Activated naive CD8-positive, alpha-beta T cell (primary cell): Measurements from ENCODE around the gene BTNL3.
"Not testable (repeated sequence)": the region's sequence is repeated elsewhere in the genome, so short reads cannot be mapped to it uniquely, and the experiment has no call there.

Experiments used
- H3K27ac Mint-ChIP-seq: one replicate; pipeline ENCODE4 v1.8.0; 2021; ENCODE audit warnings: mixed read lengths
- H3K27me3 Mint-ChIP-seq: one replicate; pipeline ENCODE4 v1.8.0; 2021; ENCODE audit warnings: mixed read lengths
- H3K36me3 Mint-ChIP-seq: one replicate; pipeline ENCODE4 v1.8.0; 2021; ENCODE audit warnings: mixed read lengths
- H3K4me1 Mint-ChIP-seq: one replicate; pipeline ENCODE4 v1.8.0; 2021; ENCODE audit warnings: low read depth, mixed read lengths
- H3K4me3 Mint-ChIP-seq: one replicate; pipeline ENCODE4 v1.8.0; 2021; ENCODE audit warnings: mild to moderate bottlenecking, mixed read lengths
- H3K9me3 Mint-ChIP-seq: one replicate; pipeline ENCODE4 v1.8.0; 2021; ENCODE audit warnings: low read depth, mixed read lengths

BTNL3 gene

GRCh38 chr5:181039471-181039870 lies 50.8 kb downstream of the BTNL3 start:
- no peaks in the 10 kb centered on the region for H3K36me3 Mint-ChIP-seq
- no peak overlapping the region for H3K4me3 Mint-ChIP-seq
- no peaks in the 10 kb centered on the region for H3K9me3 Mint-ChIP-seq
- no peak overlapping the region for H3K27ac Mint-ChIP-seq
- H3K27me3 Mint-ChIP-seq, result peaks cover 19% of the 10 kb centered on the region
- no peaks in the 10 kb centered on the region for H3K4me1 Mint-ChIP-seq

GRCh38 chr5:181039931-181040630 lies 51.4 kb downstream of the BTNL3 start, which contains the start of gene BTNL9:
Gene BTNL9, plus strand, starts transcription at chr5:181040266. Its CDS starts 5,224 bp downstream, at chr5:181045490.
- Mint-ChIP-seq H3K27ac (no peak within 1 kb of the TSS), H3K4me1 (no peaks in the 10 kb centered on the region), H3K27me3 (peaks cover 19% of the 10 kb centered on the region), H3K4me3 (no peak within 1 kb of the TSS), H3K36me3 (no peaks in the 10 kb centered on the region), H3K9me3 (no peaks in the 10 kb centered on the region)

DNA sequence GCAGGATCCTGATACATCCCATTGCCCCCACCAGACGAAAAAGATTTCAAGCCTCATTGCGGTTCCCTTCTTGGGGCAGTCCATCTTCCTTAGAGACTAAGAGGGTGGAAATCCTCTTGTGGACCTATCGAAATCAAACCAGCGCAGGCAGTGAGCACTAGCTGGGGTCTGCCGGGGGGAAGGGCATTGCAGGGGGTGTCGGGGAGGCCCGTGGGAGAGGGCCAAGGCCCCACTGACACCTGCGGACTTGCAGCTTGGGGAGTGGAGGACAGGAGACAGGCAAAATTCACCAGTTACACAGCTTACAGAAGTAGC lies 51.9 kb downstream of the BTNL3 start:
- H3K4me1 Mint-ChIP-seq, result no peaks in the 10 kb centered on the region
- no peaks in the 10 kb centered on the region for H3K36me3 Mint-ChIP-seq
- H3K4me3 Mint-ChIP-seq, result no peak overlapping the region

DNA sequence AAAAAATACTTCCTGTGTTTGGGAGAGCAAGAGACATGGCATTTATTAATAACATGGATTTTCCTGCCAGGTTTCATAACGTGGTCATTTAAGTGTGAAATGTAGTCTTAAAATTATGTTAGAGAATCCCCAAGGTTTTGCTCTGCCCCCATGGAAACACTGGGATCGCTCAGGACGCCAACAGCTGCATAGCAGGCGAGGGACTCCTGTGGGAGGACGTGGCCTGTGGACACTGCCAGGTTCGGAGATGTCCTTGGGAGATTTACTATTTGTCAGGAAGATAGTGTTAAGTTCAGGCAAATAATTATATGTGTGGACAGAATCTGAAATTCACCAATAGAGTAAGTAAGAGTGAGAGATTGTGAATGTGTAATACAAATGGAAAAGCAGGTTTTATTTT lies 52.4 kb downstream of the BTNL3 start:
- H3K27ac Mint-ChIP-seq, result no peak overlapping the region
- H3K9me3 Mint-ChIP-seq, result no peaks in the 10 kb centered on the region
- H3K4me3 Mint-ChIP-seq, result no peak overlapping the region
- H3K36me3 Mint-ChIP-seq, result no peaks in the 10 kb centered on the region
- no peaks in the 10 kb centered on the region for H3K4me1 Mint-ChIP-seq
- H3K27me3 Mint-ChIP-seq, result peaks cover 19% of the 10 kb centered on the region

More for the DNA sequence above, 51.9 kb downstream of the BTNL3 start:
- H3K27me3 Mint-ChIP-seq, result peaks cover 19% of the 10 kb centered on the region
- H3K9me3 Mint-ChIP-seq, result no peaks in the 10 kb centered on the region
- H3K27ac Mint-ChIP-seq, result no peak overlapping the region

GRCh38 chr5:181042036-181042713 lies 53.5 kb downstream of the BTNL3 start:
- H3K27me3 Mint-ChIP-seq, result peaks cover 19% of the 10 kb centered on the region
- no peak overlapping the region for H3K27ac Mint-ChIP-seq
- no peaks in the 10 kb centered on the region for H3K9me3 Mint-ChIP-seq

GRCh38 chr5:181042722-181043121 lies 54.1 kb downstream of the BTNL3 start:
- no peaks in the 10 kb centered on the region for H3K36me3 Mint-ChIP-seq
- H3K4me3 Mint-ChIP-seq, result no peak overlapping the region
- no peaks in the 10 kb centered on the region for H3K4me1 Mint-ChIP-seq
- peaks cover 23% of the 10 kb centered on the region for H3K27me3 Mint-ChIP-seq
- no peak overlapping the region for H3K27ac Mint-ChIP-seq
- no peaks in the 10 kb centered on the region for H3K9me3 Mint-ChIP-seq

More at GRCh38 chr5:181042036-181042713, 53.5 kb downstream of the BTNL3 start:
- Mint-ChIP-seq H3K4me1 (no peaks in the 10 kb centered on the region), H3K36me3 (no peaks in the 10 kb centered on the region), H3K4me3 (no peak overlapping the region)

DNA sequence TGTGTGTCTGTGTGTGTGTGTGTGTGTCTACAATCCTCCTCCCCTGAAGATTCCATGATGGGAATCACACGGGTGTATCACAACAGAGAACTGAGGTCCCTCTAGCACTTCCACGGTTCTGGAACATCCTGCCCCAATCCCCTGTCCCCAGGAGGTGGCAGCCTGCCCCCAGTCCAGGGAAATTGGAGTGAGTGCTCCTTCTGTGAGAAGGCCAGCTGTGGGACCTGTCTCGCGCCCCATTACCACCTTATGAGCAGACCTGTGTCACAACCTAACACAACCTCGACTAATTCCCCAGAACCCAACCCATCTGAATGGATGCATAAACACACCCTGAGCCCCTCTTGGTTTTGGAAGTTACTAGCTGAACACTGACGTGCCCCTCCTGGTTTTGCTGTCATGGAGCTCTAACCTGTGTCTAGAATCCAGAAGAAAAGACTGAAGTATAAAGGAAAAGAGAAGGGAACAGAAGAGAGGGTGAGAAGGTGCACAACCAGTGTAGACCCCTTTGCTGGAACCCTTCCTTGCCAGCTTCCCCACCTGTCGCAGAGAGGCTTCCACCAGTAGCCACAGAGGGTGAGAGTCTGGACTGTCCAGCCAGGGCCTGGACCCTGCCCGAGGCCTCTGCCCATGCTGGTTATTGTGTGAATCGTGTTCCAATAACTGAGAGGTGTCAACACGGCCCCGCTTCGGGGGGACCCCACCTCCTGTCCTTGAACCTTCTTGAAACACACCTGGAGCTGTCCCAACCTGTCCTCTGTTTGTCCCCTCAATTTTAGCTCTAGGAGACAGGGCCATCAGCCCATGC lies 54.8 kb downstream of the BTNL3 start:
- H3K27ac Mint-ChIP-seq, result no peak overlapping the region
- no peak overlapping the region for H3K4me3 Mint-ChIP-seq
- peaks cover 23% of the 10 kb centered on the region for H3K27me3 Mint-ChIP-seq
- H3K4me1 Mint-ChIP-seq, result no peaks in the 10 kb centered on the region
- H3K36me3 Mint-ChIP-seq, result no peaks in the 10 kb centered on the region
- no peaks in the 10 kb centered on the region for H3K9me3 Mint-ChIP-seq

GRCh38 chr5:181044093-181044599 lies 55.5 kb downstream of the BTNL3 start:
- Mint-ChIP-seq H3K9me3 (no peaks in the 10 kb centered on the region), H3K4me3 (no peak overlapping the region), H3K4me1 (no peaks in the 10 kb centered on the region), H3K36me3 (no peaks in the 10 kb centered on the region), H3K27ac (no peak overlapping the region), H3K27me3 (peaks cover 23% of the 10 kb centered on the region)

DNA sequence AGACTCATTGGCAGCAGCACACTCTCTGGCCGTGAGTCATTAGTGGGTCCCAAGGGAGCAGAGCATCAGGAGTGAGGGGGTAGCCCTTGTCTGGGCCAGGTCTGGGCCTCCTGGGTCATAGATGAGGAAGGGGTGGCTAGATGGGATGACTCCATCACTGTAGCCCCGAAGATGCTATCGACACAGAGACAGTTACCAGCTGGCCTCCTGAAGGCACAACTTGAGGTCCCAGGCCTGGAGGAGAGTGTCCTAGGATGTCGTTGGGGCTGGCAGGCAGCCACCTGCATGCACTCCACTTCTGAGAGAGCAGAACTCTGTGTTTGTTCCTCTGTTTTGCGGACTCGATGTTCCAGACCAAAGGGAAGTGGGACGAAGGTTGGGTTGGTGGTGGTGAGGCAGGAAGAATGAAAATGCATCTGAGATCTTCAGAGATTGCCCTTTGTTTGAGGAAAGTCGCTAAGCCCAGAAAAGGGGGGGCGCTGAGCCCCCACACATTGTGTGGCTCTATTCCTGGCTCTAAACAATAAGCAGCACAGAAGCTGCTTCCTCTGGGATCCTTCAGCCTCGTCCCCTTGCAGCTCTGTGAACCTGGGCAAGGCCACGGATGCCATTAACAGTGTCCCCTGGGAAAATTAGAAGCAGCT lies 56.1 kb downstream of the BTNL3 start:
- no peak overlapping the region for H3K4me3 Mint-ChIP-seq
- peaks cover 29% of the 10 kb centered on the region for H3K27me3 Mint-ChIP-seq
- H3K27ac Mint-ChIP-seq, result no peak overlapping the region

GRCh38 chr5:181045316-181045715 lies 56.7 kb downstream of the BTNL3 start:
- Mint-ChIP-seq H3K4me1 (no peaks in the 10 kb centered on the region), H3K4me3 (no peak overlapping the region), H3K27me3 (peaks cover 30% of the 10 kb centered on the region), H3K9me3 (no peaks in the 10 kb centered on the region), H3K36me3 (no peaks in the 10 kb centered on the region), H3K27ac (no peak overlapping the region)

More for the DNA sequence above, 56.1 kb downstream of the BTNL3 start:
- no peaks in the 10 kb centered on the region for H3K36me3 Mint-ChIP-seq
- H3K4me1 Mint-ChIP-seq, result no peaks in the 10 kb centered on the region
- H3K9me3 Mint-ChIP-seq, result no peaks in the 10 kb centered on the region

GRCh38 chr5:181045857-181046256 lies 57.2 kb downstream of the BTNL3 start:
- not testable (repeated sequence) for H3K27ac Mint-ChIP-seq, H3K4me3 Mint-ChIP-seq, H3K4me1 Mint-ChIP-seq, H3K9me3 Mint-ChIP-seq, H3K36me3 Mint-ChIP-seq
- peaks cover 32% of the 10 kb centered on the region for H3K27me3 Mint-ChIP-seq

DNA sequence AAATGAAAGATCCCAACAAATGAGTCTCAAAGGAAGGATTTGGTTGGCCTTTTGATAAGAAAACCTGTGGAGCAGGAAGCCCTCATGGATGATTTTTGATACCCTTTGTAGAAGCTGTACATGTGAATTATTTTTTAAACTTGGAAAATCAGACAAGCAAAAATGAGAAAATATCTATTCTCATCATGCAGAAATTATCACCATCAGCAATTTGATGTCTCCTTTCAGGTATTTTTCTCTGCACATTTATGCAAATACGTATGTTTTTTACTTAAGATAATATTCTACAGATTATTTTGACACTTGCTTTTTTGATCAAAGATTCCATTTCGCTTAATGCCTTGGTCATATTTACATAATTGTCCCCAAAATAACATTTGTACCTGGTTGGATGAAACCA lies 58.6 kb downstream of the BTNL3 start:
- no peaks in the 10 kb centered on the region for H3K36me3 Mint-ChIP-seq
- H3K4me3 Mint-ChIP-seq, result no peak overlapping the region
- no peaks in the 10 kb centered on the region for H3K9me3 Mint-ChIP-seq
- peaks cover 40% of the 10 kb centered on the region for H3K27me3 Mint-ChIP-seq
- H3K4me1 Mint-ChIP-seq, result peaks cover 3% of the 10 kb centered on the region
- H3K27ac Mint-ChIP-seq, result no peak overlapping the region

DNA sequence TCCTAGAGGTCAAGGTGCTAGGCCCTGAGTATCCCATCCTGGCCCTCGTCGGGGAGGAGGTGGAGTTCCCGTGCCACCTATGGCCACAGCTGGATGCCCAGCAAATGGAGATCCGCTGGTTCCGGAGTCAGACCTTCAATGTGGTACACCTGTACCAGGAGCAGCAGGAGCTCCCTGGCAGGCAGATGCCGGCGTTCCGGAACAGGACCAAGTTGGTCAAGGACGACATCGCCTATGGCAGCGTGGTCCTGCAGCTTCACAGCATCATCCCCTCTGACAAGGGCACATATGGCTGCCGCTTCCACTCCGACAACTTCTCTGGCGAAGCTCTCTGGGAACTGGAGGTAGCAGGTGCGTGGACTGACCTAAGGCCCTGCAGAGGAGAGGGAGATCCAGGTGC lies 59.3 kb downstream of the BTNL3 start:
- Mint-ChIP-seq H3K9me3 (no peaks in the 10 kb centered on the region), H3K36me3 (no peaks in the 10 kb centered on the region), H3K4me3 (no peak overlapping the region), H3K27me3 (peaks cover 38% of the 10 kb centered on the region), H3K4me1 (peaks cover 5% of the 10 kb centered on the region), H3K27ac (no peak overlapping the region)

- Mint-ChIP-seq H3K36me3 (no peaks in the 10 kb centered on the region), H3K4me3 (no peak overlapping the region), H3K9me3 (no peaks in the 10 kb centered on the region), H3K27ac (no peak overlapping the region), H3K4me1 (peaks cover 16% of the 10 kb centered on the region), H3K27me3 (peaks cover 48% of the 10 kb centered on the region)
These were observed 61.4 kb downstream of the BTNL3 start for GRCh38 chr5:181050016-181050415.
